Dendritic cell treated with granulocyte-macrophage colony-stimulating factor and Interleukin-4, amounts not matched to agents 40 ng/mL and 50 ng/mL, for 4 days (primary cell): ENCODE results near the gene LGSN.
"Not testable (repeated sequence)": the region's sequence is repeated elsewhere in the genome, so short reads cannot be mapped to it uniquely, and the experiment has no call there.

Source experiments
- H3K27ac Mint-ChIP-seq: one replicate; pipeline ENCODE4 v1.8.0; 2022; ENCODE audit warnings: mild to moderate bottlenecking, mixed read lengths
- H3K27me3 Mint-ChIP-seq: one replicate; pipeline ENCODE4 v1.8.0; 2022; ENCODE audit warnings: mild to moderate bottlenecking, mixed read lengths
- H3K36me3 Mint-ChIP-seq: one replicate; pipeline ENCODE4 v1.8.0; 2022; ENCODE audit warnings: low read depth, mixed read lengths
- H3K4me1 Mint-ChIP-seq: one replicate; pipeline ENCODE4 v1.8.0; 2022; ENCODE audit warnings: low read depth, mixed read lengths
- H3K4me3 Mint-ChIP-seq: one replicate; pipeline ENCODE4 v1.8.0; 2022; ENCODE audit warnings: mild to moderate bottlenecking, moderate library complexity, mixed read lengths
- H3K9me3 Mint-ChIP-seq: one replicate; pipeline ENCODE4 v1.8.0; 2022; ENCODE audit warnings: mixed read lengths
- intact Hi-C: fragments of 100-400 bp; cut with micrococcal nuclease; formaldehyde crosslinking; loops from one replicate; pipeline ENCODE4 v1.15.0; 2022

The LGSN gene

GRCh38 chr6:63334652-63335051 is 14.9 kb upstream of the LGSN start:
- H3K36me3 Mint-ChIP-seq, H3K4me1 Mint-ChIP-seq, H3K27me3 Mint-ChIP-seq, intact Hi-C loops, H3K27ac Mint-ChIP-seq, H3K4me3 Mint-ChIP-seq: not testable (repeated sequence)
- H3K9me3 Mint-ChIP-seq: peaks cover 37% of the 10 kb centered on the region

- H3K4me3 Mint-ChIP-seq: no peak overlapping the region
- H3K27ac Mint-ChIP-seq: no peak overlapping the region
- H3K4me1 Mint-ChIP-seq: no peaks in the 10 kb centered on the region
- intact Hi-C loops: no loop called here
- peaks cover 1% of the 10 kb centered on the region for H3K27me3 Mint-ChIP-seq
- peaks cover 30% of the 10 kb centered on the region for H3K9me3 Mint-ChIP-seq
- H3K36me3 Mint-ChIP-seq: no peaks in the 10 kb centered on the region
Observed at GRCh38 chr6:63333440-63333839, 13.7 kb upstream of the LGSN start.

GRCh38 chr6:63326630-63327029 is 6.8 kb upstream of the LGSN start:
- intact Hi-C loops: not testable (repeated sequence)

GRCh38 chr6:63322981-63323380 is 3.2 kb upstream of the LGSN start:
- peaks cover 2% of the 10 kb centered on the region for H3K27me3 Mint-ChIP-seq
- intact Hi-C loops: no loop called here
- no peaks in the 10 kb centered on the region for H3K36me3 Mint-ChIP-seq
- H3K4me3 Mint-ChIP-seq: no peak overlapping the region
- no peaks in the 10 kb centered on the region for H3K4me1 Mint-ChIP-seq
- H3K9me3 Mint-ChIP-seq: peaks cover 26% of the 10 kb centered on the region
- H3K27ac Mint-ChIP-seq: no peak overlapping the region

More at GRCh38 chr6:63326630-63327029, 6.8 kb upstream of the LGSN start:
- not testable (repeated sequence) for H3K4me3 Mint-ChIP-seq, H3K27ac Mint-ChIP-seq, H3K36me3 Mint-ChIP-seq, H3K4me1 Mint-ChIP-seq, H3K27me3 Mint-ChIP-seq
- H3K9me3 Mint-ChIP-seq: peaks cover 38% of the 10 kb centered on the region

GRCh38 chr6:63321821-63322220 is 2.0 kb upstream of the LGSN start:
- H3K4me3 Mint-ChIP-seq: no peak overlapping the region
- no peaks in the 10 kb centered on the region for H3K36me3 Mint-ChIP-seq
- no peak overlapping the region for H3K27ac Mint-ChIP-seq
- H3K9me3 Mint-ChIP-seq: peaks cover 14% of the 10 kb centered on the region
- intact Hi-C loops: no loop called here
- H3K27me3 Mint-ChIP-seq: peaks cover 2% of the 10 kb centered on the region
- H3K4me1 Mint-ChIP-seq: no peaks in the 10 kb centered on the region

GRCh38 chr6:63317641-63318040 is 2.1 kb downstream of the LGSN start:
- H3K36me3 Mint-ChIP-seq: no peaks in the 10 kb centered on the region
- no peak overlapping the region for H3K27ac Mint-ChIP-seq
- H3K4me3 Mint-ChIP-seq: no peak overlapping the region
- H3K9me3 Mint-ChIP-seq: no peaks in the 10 kb centered on the region
- intact Hi-C loops: no loop called here
- H3K4me1 Mint-ChIP-seq: no peaks in the 10 kb centered on the region
- H3K27me3 Mint-ChIP-seq: peaks cover 2% of the 10 kb centered on the region

- no peaks in the 10 kb centered on the region for H3K4me1 Mint-ChIP-seq
- intact Hi-C loops: no loop called here
- H3K27ac Mint-ChIP-seq: no peak overlapping the region
- H3K4me3 Mint-ChIP-seq: no peak overlapping the region
- H3K36me3 Mint-ChIP-seq: no peaks in the 10 kb centered on the region
- peaks cover 2% of the 10 kb centered on the region for H3K27me3 Mint-ChIP-seq
- no peaks in the 10 kb centered on the region for H3K9me3 Mint-ChIP-seq
Observed at GRCh38 chr6:63316113-63316512, 3.7 kb downstream of the LGSN start.

GRCh38 chr6:63313111-63313510 is 6.7 kb downstream of the LGSN start:
- intact Hi-C loops: no loop called here
- no peaks in the 10 kb centered on the region for H3K36me3 Mint-ChIP-seq

GRCh38 chr6:63307581-63308246 is 12.1 kb downstream of the LGSN start:
- Mint-ChIP-seq H3K4me3 (no peak overlapping the region), H3K4me1 (no peaks in the 10 kb centered on the region), H3K9me3 (no peaks in the 10 kb centered on the region), H3K27ac (no peak overlapping the region), H3K27me3 (no peaks in the 10 kb centered on the region), H3K36me3 (no peaks in the 10 kb centered on the region)
- intact Hi-C loops: loop anchor here (5.0 kb wide), 1 partner anchor 455 kb away; no protein-coding TSS in a partner anchor

More at GRCh38 chr6:63313111-63313510, 6.7 kb downstream of the LGSN start:
- Mint-ChIP-seq H3K4me1 (no peaks in the 10 kb centered on the region), H3K4me3 (no peak overlapping the region), H3K9me3 (no peaks in the 10 kb centered on the region), H3K27ac (no peak overlapping the region), H3K27me3 (no peaks in the 10 kb centered on the region)

GRCh38 chr6:63306420-63306819 is 13.4 kb downstream of the LGSN start:
- H3K27me3 Mint-ChIP-seq: no peaks in the 10 kb centered on the region
- no peaks in the 10 kb centered on the region for H3K36me3 Mint-ChIP-seq
- H3K4me3 Mint-ChIP-seq: no peak overlapping the region
- intact Hi-C loops: loop anchor here (5.0 kb wide), 1 partner anchor 456 kb away; no protein-coding TSS in a partner anchor
- H3K4me1 Mint-ChIP-seq: no peaks in the 10 kb centered on the region
- no peak overlapping the region for H3K27ac Mint-ChIP-seq
- no peaks in the 10 kb centered on the region for H3K9me3 Mint-ChIP-seq

- intact Hi-C loops: loop anchor here (5.0 kb wide), 1 partner anchor 457 kb away; no protein-coding TSS in a partner anchor
- Mint-ChIP-seq H3K4me1 (no peaks in the 10 kb centered on the region), H3K27me3 (no peaks in the 10 kb centered on the region), H3K4me3 (no peak overlapping the region), H3K9me3 (no peaks in the 10 kb centered on the region), H3K27ac (no peak overlapping the region), H3K36me3 (no peaks in the 10 kb centered on the region)
Observed at GRCh38 chr6:63305277-63305676, 14.5 kb downstream of the LGSN start.

GRCh38 chr6:63303476-63303875 is 16.3 kb downstream of the LGSN start:
- Mint-ChIP-seq H3K27ac (no peak overlapping the region), H3K27me3 (no peaks in the 10 kb centered on the region), H3K4me3 (no peak overlapping the region), H3K36me3 (no peaks in the 10 kb centered on the region), H3K9me3 (no peaks in the 10 kb centered on the region), H3K4me1 (no peaks in the 10 kb centered on the region)
- intact Hi-C loops: no loop called here

GRCh38 chr6:63299667-63300066 is 20.1 kb downstream of the LGSN start:
- H3K9me3 Mint-ChIP-seq: no peaks in the 10 kb centered on the region
- no peaks in the 10 kb centered on the region for H3K4me1 Mint-ChIP-seq
- no peak overlapping the region for H3K4me3 Mint-ChIP-seq
- H3K27me3 Mint-ChIP-seq: peaks cover 3% of the 10 kb centered on the region
- intact Hi-C loops: no loop called here
- H3K27ac Mint-ChIP-seq: no peak overlapping the region
- H3K36me3 Mint-ChIP-seq: no peaks in the 10 kb centered on the region

- H3K27me3 Mint-ChIP-seq: peaks cover 3% of the 10 kb centered on the region
- H3K36me3 Mint-ChIP-seq: no peaks in the 10 kb centered on the region
- no peaks in the 10 kb centered on the region for H3K4me1 Mint-ChIP-seq
- no peak overlapping the region for H3K27ac Mint-ChIP-seq
- H3K9me3 Mint-ChIP-seq: no peaks in the 10 kb centered on the region
- intact Hi-C loops: no loop called here
- no peak overlapping the region for H3K4me3 Mint-ChIP-seq
Observed at GRCh38 chr6:63295553-63296194, 24.1 kb downstream of the LGSN start.
